ENCODE data around the gene ERGIC1. TPM values are rescaled to one million over a fixed set of nuclear protein-coding genes. Genes with fewer than 3 reads are reported as not detected.
A peak's percentile ranks its signal among the peaks of the same experiment; 100 is the strongest.

The ERGIC1 gene
- total and polyA plus RNA-seq, 10 of the 15 experiments (the other 5 are each of a cell fraction or from before 2014, with no cell fraction given), result 8.8 to 104 (median 76.3) TPM

GRCh38 chr5:172806897-172807672, 27.0 kb upstream of the ERGIC1 start (continued):
- TF ChIP-seq REST (IDR thresholded peaks at IDR 0.05; ENCODE audit: low read depth, low read length) (no peak), TCF3 (IDR thresholded peaks at IDR 0.05; ENCODE audit: borderline replicate concordance, insufficient read depth, low read depth, low read length) (no peak), BCL11A (IDR thresholded peaks at IDR 0.05; ENCODE audit: low read depth, low read length) (peak; percentile 34; the same call in 1 of the 2 replicates), ZSCAN29 (IDR thresholded peaks at IDR 0.05) (no peak), NR2F1 (conservative IDR thresholded peaks at IDR 0.05) (peak; percentile 76), ELK1 (IDR thresholded peaks at IDR 0.05; ENCODE audit: low read depth, low read length) (no peak), E4F1 (IDR thresholded peaks at IDR 0.05; ENCODE audit: borderline replicate concordance, partially characterized antibody) (no peak), STAT1 (conservative IDR thresholded peaks at IDR 0.05) (no peak), E2F4 (IDR thresholded peaks at IDR 0.05; ENCODE audit: low read depth, low read length) (no peak), PKNOX1 (IDR thresholded peaks at IDR 0.05) (0 out of 2 replicates have a peak, but pooled peaks have one; percentile 20), SUPT20H (IDR thresholded peaks at IDR 0.05; ENCODE audit: borderline replicate concordance, control insufficient read depth, low read depth, low read length) (no peak), HCFC1 (IDR thresholded peaks at IDR 0.05; ENCODE audit: low read length) (no peak), ESRRA (IDR thresholded peaks at IDR 0.05; ENCODE audit: low read length) (no peak), IRF4 (IDR thresholded peaks at IDR 0.05; ENCODE audit: low read depth, low read length) (no peak), POLR2A (IDR thresholded peaks at IDR 0.05; ENCODE audit: low read depth, low read length) (peak; percentile 54), BACH1 (IDR thresholded peaks at IDR 0.05; ENCODE audit: borderline replicate concordance) (no peak), ZBTB11 (CRISPR knock-in tag; IDR thresholded peaks at IDR 0.05) (no peak)
